AG04449 (cell line): Measurements from ENCODE around the gene MAPK8IP3.

Experiments
- CTCF ChIA-PET: fragments of 350-600 bp; formaldehyde crosslinking; extraction: SDS; loops from one replicate; lab custom pipeline; 2021; ENCODE audit warnings: antibody characterized with exemption; lab: Yijun Ruan, JAX
- POLR2A ChIA-PET: fragments of 400-600, 350-600 bp; formaldehyde crosslinking; extraction: SDS; loops from one replicate; lab custom pipeline; 2020; ENCODE audit warnings: antibody characterized with exemption, inconsistent platforms; lab: Yijun Ruan, JAX
- DNase-seq: peaks from one replicate; pipeline ENCODE4 v3.0.0-alpha.2; 2010; ENCODE audit warnings: low read depth, low spot score
- H3K4me3 ChIP-seq: 2 replicates; pipeline ENCODE4 v1.5.1; 2011; ENCODE audit warnings: low read depth, mild to moderate bottlenecking, control low read depth, low read length
- CTCF ChIP-seq: IDR thresholded peaks from one replicate; pipeline ENCODE4 v1.5.1; 2011; ENCODE audit warnings: mild to moderate bottlenecking, moderate library complexity, low read length, control low read depth, inconsistent platforms; ENCODE audit not compliant: insufficient read depth; ENCODE audit errors: missing control alignments

Gene MAPK8IP3

DNA sequence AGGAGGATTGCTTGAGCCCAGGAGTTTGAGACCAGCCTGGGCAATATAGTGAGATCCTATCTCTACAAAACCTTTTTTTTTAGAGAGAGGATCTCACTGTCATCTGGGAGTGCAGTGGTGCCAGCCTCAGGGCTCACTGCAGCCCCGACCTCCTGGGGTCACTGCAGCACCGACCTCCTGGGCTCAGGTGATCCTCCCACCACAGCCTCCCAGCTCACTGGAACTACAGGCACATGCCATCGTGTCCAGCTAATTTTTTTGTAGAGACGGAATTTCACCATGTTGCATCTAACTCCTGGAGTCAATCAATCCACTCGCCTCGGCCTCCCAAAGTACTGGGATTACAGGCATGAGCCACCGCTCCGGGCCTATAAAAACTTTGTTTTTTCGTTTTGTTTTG is 15.4 kb downstream of the MAPK8IP3 start:
- H3K4me3 ChIP-seq, result no peak overlapping the region
- ChIA-PET CTCF (no interaction called here), POLR2A (no interaction called here)
- no peak for DNase-seq
- no peak for TF ChIP-seq CTCF

- no peak overlapping the region for H3K4me3 ChIP-seq
- POLR2A ChIA-PET, result no interaction called here
- no peak for DNase-seq
- CTCF ChIA-PET, result interaction anchor here (0.6 to 2.4 kb wide), 22 partner anchors 10 to 306 kb away, joined by 3 to 13 read pairs (median 3); no protein-coding TSS in a partner anchor
- TF ChIP-seq CTCF, result peak; percentile 53
Measured at GRCh38 chr16:1723450-1724147, 17.6 kb downstream of the MAPK8IP3 start.

GRCh38 chr16:1724491-1724890 is 18.5 kb downstream of the MAPK8IP3 start:
- TF ChIP-seq CTCF, result no peak
- H3K4me3 ChIP-seq, result no peak overlapping the region
- ChIA-PET POLR2A (no interaction called here), CTCF (interaction anchor here (0.9 to 2.4 kb wide), 14 partner anchors 9 to 361 kb away, joined by 3 to 13 read pairs (median 4); no protein-coding TSS in a partner anchor)
- DNase-seq, result no peak

DNA sequence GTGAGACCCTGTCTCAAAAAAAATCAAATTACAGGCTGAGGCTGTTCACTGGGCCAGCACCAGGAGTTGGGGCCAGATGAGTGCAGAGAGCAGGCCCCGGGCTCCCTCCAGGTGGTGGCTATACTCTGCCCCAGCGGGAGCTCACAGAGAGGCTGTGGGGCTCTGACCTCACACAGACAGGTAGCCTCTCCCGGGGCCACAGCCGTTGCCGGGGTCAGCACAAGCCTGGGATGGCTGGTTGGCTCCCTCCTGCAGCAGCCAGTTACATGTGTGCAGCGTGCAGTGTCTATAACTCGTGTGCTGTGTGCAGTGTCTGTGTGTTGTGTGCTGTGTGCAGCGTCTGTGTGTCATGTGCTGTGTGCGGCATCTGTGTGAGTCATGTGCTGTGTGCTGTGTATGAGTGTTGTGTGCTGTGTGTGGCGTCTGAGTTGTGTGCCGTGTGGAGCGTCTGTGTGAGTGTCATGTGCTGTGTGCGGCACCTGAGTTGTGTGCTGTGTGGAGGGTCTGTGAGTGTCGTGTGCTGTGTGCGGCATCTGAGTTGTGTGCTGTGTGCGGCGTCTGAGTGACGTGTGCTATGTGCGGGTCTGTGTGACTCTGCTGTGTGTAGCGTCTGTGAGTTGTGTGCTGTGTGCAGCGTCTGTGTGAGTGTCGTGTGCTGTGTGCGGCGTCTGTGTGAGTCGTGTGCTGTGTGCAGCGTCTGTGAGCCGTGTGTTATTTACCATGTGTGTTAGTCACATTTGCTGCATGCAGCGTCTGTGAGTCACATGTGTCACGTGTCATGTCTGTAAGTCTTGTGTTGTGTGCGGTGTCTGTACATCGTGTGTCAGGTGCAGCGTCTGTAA is 20.9 kb downstream of the MAPK8IP3 start:
- ChIA-PET POLR2A (no interaction called here), CTCF (interaction anchor here (1.0 kb wide), 1 partner anchor 24 kb away, joined by 3 read pairs; no protein-coding TSS in a partner anchor)
- no peak for TF ChIP-seq CTCF
- no peak for DNase-seq
- no peak overlapping the region for H3K4me3 ChIP-seq

DNA sequence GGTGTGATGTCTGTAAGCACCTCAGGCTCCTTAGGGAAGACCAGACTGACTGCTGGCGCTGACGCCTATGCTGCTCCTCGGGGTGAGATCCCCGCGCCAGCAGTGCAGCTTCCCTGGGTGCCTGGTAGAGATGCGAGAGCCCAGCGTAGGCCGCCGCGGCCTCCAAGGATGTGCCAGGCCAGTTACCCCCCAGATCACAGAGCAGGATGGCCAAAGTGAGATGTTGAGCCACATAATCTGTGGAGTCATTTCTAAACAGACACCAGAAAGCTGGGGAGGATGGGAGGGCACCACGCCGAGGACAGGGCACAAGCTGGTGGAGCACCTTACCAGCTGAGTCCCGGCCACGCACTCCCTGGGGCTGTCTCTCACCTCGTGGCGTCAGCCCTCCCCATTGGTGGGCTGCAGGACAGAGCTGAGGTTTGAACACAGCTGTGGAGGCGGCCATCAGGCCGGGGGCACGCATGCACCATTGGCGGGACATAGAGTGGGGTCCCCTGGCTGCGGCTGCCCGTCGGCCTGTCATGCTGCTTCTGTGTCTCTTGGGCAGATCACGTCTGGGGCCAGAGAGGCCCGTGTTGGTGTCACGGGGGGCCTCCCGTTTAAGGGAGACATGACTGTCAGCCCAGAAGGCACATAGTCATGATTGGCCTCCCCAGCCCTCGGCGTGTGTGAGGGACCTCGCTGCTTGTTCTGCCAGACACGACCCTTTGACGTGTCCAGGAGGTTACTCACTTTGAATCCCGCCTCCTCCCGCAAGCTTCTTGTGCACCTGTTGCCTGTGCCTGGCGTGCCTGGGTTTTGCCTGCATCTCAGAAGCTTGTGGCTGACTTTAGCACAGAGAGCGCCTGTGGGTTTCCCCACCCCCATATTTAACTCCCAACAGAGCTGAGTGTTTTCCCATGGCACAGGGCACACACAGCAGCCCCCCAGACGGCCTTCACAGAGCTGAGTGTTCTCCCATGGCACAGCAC is 21.9 kb downstream of the MAPK8IP3 start:
- no peak for DNase-seq
- no peak for TF ChIP-seq CTCF
- H3K4me3 ChIP-seq, result no peak overlapping the region
- ChIA-PET POLR2A (interaction anchor here (0.7 kb wide), 1 partner anchor 413 kb away, joined by 5 read pairs; no protein-coding TSS in a partner anchor), CTCF (interaction anchor here (0.9 kb wide), 1 partner anchor 20 kb away, joined by 4 read pairs; no protein-coding TSS in a partner anchor)
